Neuron (in vitro differentiated cells): Measurements from ENCODE around the gene BCAP31.

Experiments used
- H2AFZ ChIP-seq: one replicate; pipeline ENCODE4 v1.6.1; 2013; ENCODE audit warnings: low read depth, mild to moderate bottlenecking, inconsistent platforms, low read length, moderate library complexity
- H3K27me3 ChIP-seq: one replicate; pipeline ENCODE4 v1.6.1; 2013; ENCODE audit warnings: low read length; ENCODE audit not compliant: insufficient read depth
- H3K36me3 ChIP-seq: one replicate; pipeline ENCODE4 v1.6.1; 2013; ENCODE audit warnings: low read length; ENCODE audit not compliant: insufficient read depth
- H3K4me1 ChIP-seq: one replicate; pipeline ENCODE4 v1.6.1; 2013; ENCODE audit warnings: low read length; ENCODE audit not compliant: insufficient read depth
- H3K4me3 ChIP-seq: 2 replicates; pipeline ENCODE4 v1.5.1; 2013; ENCODE audit warnings: mild to moderate bottlenecking, low read length, moderate library complexity
- H3K9me3 ChIP-seq: one replicate; pipeline ENCODE4 v1.6.1; 2013; ENCODE audit warnings: low read length

The BCAP31 gene

DNA sequence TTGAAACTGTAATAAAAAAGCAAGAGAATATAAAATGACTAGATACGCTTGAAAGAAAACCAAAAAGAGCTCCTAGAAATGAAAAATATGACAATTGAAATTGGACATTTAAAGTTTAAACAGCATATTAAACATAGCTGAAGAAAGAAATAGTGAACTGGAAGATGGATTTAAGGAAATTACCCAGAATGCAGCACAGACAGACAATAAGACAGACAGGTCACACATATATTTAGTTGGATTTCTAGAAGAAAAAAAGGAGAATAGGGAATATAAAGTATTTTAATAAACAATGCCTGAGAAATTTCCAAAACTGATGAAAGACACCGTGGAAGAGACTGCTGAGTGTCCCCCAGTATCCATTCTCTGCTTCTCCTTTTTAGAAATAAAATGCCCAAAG is 70.6 kb downstream of the BCAP31 start:
- H3K27me3 ChIP-seq: peaks cover 14% of the 10 kb centered on the region
- H3K9me3 ChIP-seq: peaks cover 3% of the 10 kb centered on the region
- no peaks in the 10 kb centered on the region for H3K36me3 ChIP-seq
- no peak overlapping the region for H2AFZ ChIP-seq
- no peak overlapping the region for H3K4me3 ChIP-seq
- H3K4me1 ChIP-seq: no peaks in the 10 kb centered on the region

DNA sequence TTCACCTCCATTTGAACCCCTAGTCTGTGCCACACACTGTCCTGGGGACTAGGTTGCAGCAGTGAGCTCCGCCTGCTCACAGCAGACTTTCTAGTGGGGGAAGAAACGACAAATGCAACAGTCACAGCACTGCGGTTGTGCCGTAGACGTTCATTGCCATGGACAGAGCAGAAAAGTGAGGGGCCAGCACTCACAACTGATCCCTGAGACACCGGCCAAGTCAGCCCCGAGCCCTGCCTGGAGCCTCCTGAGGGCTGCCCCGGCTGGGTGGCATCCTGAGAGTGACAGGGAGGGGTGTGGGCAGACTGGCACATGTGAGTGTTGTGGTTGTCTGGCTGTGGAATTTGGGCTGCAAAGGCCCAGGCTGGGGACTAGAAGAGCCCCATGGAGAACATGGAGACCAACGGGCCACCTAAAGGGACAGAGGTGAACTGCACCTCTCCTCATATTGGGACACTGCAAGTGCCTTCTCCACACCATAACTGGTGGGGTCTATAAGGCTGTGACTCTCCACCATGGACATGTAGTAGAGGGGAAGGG is 72.6 kb downstream of the BCAP31 start:
- no peaks in the 10 kb centered on the region for H3K36me3 ChIP-seq
- H3K27me3 ChIP-seq: peaks cover 23% of the 10 kb centered on the region
- H3K4me3 ChIP-seq: no peak overlapping the region
- no peak overlapping the region for H2AFZ ChIP-seq
- H3K4me1 ChIP-seq: no peaks in the 10 kb centered on the region
- peaks cover 3% of the 10 kb centered on the region for H3K9me3 ChIP-seq

DNA sequence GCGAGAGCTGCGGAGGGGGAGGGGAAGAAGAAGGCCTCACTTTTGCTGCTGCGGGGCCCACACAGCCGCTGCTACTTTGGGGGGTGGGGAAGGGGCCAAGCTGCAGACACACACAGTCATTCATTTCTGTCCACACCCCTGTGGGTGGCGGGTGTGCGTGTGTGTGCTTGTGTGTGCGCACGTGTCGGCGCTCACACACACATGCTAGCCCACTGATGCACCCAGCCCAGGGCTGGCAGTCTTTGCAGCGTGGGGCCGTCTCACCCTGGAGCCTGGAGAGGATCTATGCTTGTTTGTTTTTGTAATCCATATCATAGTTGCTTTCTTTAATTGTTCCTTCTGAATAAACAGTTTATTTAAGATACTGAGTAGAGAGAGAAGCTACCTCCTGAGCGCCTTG is 73.2 kb downstream of the BCAP31 start:
- Histone ChIP-seq H3K9me3 (peaks cover 3% of the 10 kb centered on the region), H3K4me1 (no peaks in the 10 kb centered on the region), H2AFZ (no peak overlapping the region), H3K36me3 (no peaks in the 10 kb centered on the region), H3K27me3 (peaks cover 29% of the 10 kb centered on the region), H3K4me3 (no peak overlapping the region)
